HG03378 (cell line): ENCODE data around the gene APOL2.
"Not testable (repeated sequence)": the region's sequence is repeated elsewhere in the genome, so short reads cannot be mapped to it uniquely, and the experiment has no call there.

Experiments
- ATAC-seq: cut with Tn5 transposase; IDR thresholded peaks from one replicate; pipeline ENCODE4 v1.9.1; 2021; ENCODE audit warnings: mild to moderate bottlenecking, moderate library complexity; ENCODE audit not compliant: unreplicated experiment

APOL2 gene, protein sequence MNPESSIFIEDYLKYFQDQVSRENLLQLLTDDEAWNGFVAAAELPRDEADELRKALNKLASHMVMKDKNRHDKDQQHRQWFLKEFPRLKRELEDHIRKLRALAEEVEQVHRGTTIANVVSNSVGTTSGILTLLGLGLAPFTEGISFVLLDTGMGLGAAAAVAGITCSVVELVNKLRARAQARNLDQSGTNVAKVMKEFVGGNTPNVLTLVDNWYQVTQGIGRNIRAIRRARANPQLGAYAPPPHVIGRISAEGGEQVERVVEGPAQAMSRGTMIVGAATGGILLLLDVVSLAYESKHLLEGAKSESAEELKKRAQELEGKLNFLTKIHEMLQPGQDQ

GRCh38 chr22:36239401-36240171 is at the start of gene APOL2:
Gene APOL2 (minus strand): TSS chr22:36239527. CDS start chr22:36233162, 6,365 bp downstream.
- peak; percentile 91 for ATAC-seq

DNA sequence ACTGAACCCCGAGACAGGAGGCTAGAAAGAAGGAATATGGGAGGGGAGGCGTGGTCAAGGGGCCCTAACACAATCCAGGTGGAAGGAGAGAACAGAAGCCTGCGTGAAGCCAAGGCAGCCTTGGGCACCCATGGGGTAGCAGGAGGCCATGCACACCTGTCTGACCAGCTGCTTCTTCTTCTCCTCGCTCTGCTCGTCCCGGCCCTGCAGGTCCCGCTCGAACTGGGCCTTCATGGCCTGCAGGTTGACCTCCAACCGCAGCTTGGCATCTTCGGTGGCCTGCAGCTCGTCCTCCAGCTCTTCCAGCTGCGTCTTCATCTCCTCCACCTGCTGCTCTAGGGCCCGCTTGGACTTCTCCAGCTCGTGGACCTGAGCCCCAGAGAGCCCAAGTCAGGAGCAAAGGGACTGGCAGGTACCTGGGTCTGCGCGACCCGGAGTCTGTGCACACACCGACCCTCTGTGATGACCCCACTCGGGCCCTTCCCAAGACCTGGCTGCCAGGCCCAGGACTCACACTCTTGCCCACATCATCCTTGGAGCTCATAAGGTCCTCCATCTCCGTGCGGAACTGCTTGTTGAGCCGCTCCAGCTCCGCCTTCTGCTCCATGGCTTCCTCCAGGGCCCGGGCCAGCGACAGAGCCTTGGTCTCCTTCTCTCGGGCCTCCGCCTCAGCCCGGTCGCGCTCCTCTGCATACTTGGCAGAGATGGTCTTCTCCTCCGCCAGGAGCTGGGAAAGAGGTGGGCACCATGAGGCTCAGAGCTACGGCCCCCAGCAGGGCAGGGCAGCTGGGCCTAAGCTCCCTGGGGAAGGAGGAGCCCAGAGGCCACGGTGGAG is 49.5 kb upstream of the APOL2 start:
- no peak for ATAC-seq

- ATAC-seq, result no peak
Observed at GRCh38 chr22:36287881-36288515, 48.7 kb upstream of the APOL2 start.

DNA sequence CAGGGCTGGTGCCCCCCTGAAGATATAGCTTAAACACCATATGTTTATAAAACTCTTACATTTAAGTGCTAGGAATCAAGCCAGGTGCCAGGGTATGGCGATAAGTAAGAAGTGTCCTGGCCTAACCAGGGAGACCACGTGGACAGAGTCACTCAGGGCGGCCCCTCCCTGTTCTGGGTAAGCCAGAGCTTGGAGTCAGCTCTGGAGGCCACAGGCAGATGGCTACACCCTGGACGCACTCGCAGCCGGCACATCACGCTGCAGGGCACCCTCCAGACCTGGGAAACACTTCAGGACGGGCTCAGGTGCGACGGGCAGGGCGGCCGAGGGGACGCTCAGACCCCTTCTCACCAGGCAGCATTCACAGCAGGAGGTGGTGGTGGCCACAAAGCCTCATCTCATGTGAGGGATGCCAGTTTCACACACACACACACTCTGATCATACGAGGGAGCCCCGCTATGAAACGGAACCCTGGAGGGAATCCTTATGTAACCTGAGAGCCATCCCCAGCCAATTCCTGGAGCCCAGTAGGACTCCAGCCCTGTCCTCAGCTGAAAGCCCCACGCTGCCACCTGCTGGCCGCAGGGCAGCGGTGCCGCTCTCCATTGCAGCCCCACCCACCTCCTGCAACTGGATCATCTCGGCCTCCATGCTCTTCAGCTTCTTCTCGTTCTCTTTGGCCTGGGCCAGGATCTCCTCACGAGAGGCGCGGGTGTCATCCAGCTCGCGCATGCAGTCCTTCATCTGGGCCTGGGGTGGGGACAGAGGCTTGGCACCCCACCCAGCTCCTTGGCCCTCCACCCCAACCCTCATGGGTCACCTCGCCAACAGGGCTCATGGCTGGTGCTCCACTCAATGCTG is 47.0 kb upstream of the APOL2 start:
- no peak for ATAC-seq

DNA sequence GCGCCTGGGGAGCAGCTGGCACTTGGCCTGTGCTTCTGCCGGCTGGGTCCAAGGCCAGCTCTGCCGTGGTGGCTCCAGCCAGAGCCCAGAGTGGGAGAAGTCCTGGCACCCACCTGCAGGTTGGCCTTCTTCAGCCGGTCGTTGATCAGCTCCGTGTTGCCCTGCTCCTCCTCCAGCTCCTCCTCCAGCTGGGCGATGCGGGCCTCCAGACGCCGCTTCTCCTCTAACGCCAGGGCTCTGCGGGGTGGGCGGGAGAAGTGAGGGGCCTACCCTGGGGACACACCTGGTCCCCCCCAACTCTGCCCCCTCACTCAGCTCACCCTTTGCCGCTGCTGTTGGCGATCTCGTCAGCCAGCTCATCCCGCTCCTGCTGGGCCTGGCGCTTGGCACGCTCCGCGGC is 46.2 kb upstream of the APOL2 start:
- ATAC-seq, result no peak

- ATAC-seq, result no peak
Observed at GRCh38 chr22:36285017-36285416, 45.7 kb upstream of the APOL2 start.

GRCh38 chr22:36284171-36284571 is 44.8 kb upstream of the APOL2 start:
- ATAC-seq, result no peak

DNA sequence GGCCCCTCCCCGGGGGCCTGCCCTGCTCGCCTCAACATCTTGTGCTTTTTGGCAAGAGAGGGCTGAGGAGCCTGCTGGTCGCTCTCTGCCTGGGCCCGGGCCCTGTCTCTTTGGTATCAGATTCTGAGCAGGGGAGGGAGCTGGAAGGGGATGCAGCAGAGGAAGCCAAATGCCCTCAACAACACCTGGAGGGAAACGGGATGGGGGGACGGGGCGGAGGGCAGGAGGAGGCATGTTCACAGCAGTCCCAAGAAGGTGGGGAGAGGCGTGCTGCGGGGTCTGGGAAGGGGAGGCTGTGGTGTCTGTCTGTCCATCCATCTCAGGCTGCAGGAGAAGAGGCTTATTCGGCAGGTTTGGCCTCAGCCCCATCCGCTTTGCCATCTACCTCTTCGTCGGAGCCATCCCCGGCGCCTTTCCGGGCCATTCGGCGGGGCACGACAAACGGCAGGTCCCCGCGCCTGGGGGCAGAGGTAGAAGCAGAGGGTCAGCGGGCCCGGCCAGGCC is 43.1 kb upstream of the APOL2 start:
- ATAC-seq, result no peak

DNA sequence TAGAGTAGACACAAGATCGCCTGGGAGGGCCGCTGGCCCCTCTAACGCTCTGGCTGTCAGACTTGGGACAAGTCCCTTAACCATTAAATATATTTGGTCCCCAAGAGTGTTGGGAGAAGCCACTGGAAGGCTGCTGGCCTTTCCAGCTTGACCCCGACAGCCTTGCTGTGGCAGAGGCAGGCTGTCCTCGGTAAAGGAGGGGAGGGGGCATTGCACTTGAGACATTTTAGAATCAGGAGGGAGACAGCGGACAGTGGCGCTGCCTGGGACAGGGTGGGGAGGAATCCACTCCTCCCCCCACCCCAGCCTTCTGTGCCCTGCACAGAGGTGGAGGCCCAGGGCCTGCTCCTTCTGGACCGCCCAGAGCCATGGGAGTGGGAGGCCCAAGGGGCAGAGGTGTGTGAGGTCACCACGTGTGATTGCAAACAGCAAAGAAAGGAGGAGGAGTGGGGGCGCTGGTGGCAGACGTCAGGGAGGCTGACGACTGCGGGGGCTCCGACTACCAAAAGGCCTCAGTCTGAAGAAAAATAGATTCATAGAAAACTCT is 42.5 kb upstream of the APOL2 start:
- ATAC-seq, result no peak

GRCh38 chr22:36280379-36280778 is 41.1 kb upstream of the APOL2 start:
- no peak for ATAC-seq

GRCh38 chr22:36279219-36279666 is 39.9 kb upstream of the APOL2 start:
- no peak for ATAC-seq

GRCh38 chr22:36277482-36278291 is 38.4 kb upstream of the APOL2 start:
- no peak for ATAC-seq

- ATAC-seq, result no peak
Observed at GRCh38 chr22:36274531-36274930, 35.2 kb upstream of the APOL2 start.

DNA sequence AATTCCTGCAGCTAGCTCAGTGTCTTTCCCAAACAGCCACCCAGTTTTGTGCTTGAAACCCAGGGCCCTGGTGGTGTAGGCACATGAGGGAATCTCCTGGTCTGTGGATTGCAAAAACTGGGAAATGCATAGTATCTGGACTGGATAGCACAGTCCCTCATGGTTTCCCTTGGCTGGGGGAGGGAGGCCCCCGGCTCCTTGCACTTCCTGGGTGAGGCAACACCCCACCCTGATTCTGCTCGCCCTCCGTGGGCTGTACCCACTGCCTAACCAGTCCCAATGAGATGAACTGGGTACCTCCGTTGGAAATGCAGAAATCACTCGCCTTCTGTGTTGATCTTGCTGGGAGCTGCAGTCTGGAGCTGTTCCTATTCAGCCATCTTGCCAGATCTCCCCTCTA is 32.6 kb upstream of the APOL2 start:
- ATAC-seq, result not testable (repeated sequence)

GRCh38 chr22:36271231-36271630 is 31.9 kb upstream of the APOL2 start:
- ATAC-seq, result not testable (repeated sequence)

- ATAC-seq, result no peak
Observed at GRCh38 chr22:36267896-36268485, 28.7 kb upstream of the APOL2 start.

GRCh38 chr22:36267058-36267457 is 27.7 kb upstream of the APOL2 start:
- ATAC-seq, result no peak
